GM12891 (cell line): ENCODE results near the gene GDF15.
A peak's percentile ranks its signal among the peaks of the same experiment; 100 is the strongest.
"Not testable (repeated sequence)": the region's sequence is repeated elsewhere in the genome, so short reads cannot be mapped to it uniquely, and the experiment has no call there.

Source experiments
- DNase-seq: peaks from one replicate; pipeline ENCODE4 v3.0.0; 2011; ENCODE audit warnings: low spot score; ENCODE audit not compliant: insufficient read length
- FAIRE-seq: peaks from 2 replicates; lab custom pipeline; 2011; peaks lifted over from hg19 to GRCh38; lab: Jason Lieb, UNC
- PAX5 ChIP-seq: IDR thresholded peaks from 2 replicates; pipeline ENCODE4 v1.6.1; 2011; ENCODE audit warnings: low read length, moderate library complexity, mild to moderate bottlenecking; ENCODE audit not compliant: insufficient read depth, severe bottlenecking
- POLR2A ChIP-seq: IDR thresholded peaks from 2 replicates; pipeline ENCODE4 v1.6.1; 2011; ENCODE audit warnings: low read depth, low read length, control low read depth
- POLR2AphosphoS5 ChIP-seq: IDR thresholded peaks from 2 replicates; pipeline ENCODE4 v1.6.1; 2011; ENCODE audit warnings: low read depth, low read length, control low read depth
- POU2F2 ChIP-seq: IDR thresholded peaks from 2 replicates; pipeline ENCODE4 v1.6.1; 2011; ENCODE audit warnings: low read depth, mild to moderate bottlenecking, control low read depth, low read length, moderate library complexity
- SPI1 ChIP-seq: IDR thresholded peaks from 2 replicates; pipeline ENCODE4 v1.6.1; 2011; ENCODE audit warnings: low read depth, low read length, control low read depth
- TAF1 ChIP-seq: IDR thresholded peaks from 2 replicates; pipeline ENCODE4 v1.6.1; 2011; ENCODE audit warnings: low read depth, low read length, control low read depth

Gene GDF15

DNA sequence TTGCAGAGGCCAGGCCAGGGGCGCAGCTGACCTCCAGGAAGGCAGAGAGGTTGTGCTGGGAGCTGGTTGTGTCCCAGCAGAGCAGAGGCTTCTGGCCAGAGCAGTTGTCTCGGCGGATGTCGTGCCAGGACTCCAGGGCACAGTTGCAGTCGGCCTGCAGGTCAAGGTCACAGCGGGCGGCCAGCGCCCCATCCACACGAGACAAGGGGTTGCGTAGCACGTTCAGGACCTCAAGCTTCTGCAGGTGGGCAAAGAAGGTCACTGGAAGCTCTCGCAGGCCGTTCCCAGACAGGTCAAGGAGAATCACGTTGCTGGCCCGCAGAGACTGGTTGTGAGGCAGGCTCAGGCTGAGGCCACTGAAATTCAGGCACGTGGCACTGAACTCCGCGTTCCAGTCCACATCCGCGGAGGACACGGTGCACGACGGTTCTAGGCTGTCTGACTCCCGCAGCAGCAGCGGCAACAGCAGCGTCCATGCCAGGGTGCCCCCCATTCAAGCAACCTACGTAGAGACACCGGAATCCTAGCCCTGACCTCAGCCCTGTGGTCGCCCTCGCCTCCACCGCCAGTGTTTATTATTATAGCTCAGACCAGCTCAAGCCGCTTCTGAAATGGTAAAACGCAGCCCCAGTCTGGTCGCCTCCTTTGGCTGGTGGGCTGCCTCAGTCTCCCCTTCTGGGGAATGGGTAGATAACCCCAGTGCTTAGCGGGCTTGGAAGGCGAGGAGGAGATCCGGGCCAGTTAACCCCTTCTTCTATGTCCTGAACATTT lies 10.7 kb downstream of the GDF15 start:
- no peak for DNase-seq
- FAIRE-seq, result peak; percentile 63
- TF ChIP-seq TAF1 (no peak), PAX5 (no peak), SPI1 (no peak), POU2F2 (no peak), POLR2AphosphoS5 (no peak), POLR2A (no peak)

GRCh38 chr19:18397242-18398202 lies 11.6 kb downstream of the GDF15 start, which contains the start of gene LRRC25:
LRRC25 (minus strand) TSS chr19:18397622; CDS start chr19:18396963, 659 bp downstream.
- DNase-seq, result no peak
- FAIRE-seq, result peak; percentile 90
- TF ChIP-seq POLR2A (no peak), SPI1 (peak; percentile 84), PAX5 (no peak), POU2F2 (peak; percentile 94), TAF1 (no peak), POLR2AphosphoS5 (0 out of 2 replicates have a peak, but pooled peaks have one; percentile 36)

GRCh38 chr19:18399008-18399407 lies 13.1 kb downstream of the GDF15 start:
- no peak for DNase-seq
- FAIRE-seq, result no peak
- TF ChIP-seq TAF1 (no peak), SPI1 (no peak), POLR2A (no peak), PAX5 (no peak), POLR2AphosphoS5 (no peak), POU2F2 (no peak)

- TF ChIP-seq POLR2A (peak; percentile 51; the same call in 1 of the 2 replicates), POU2F2 (peak; percentile 17; the same call in 1 of the 2 replicates), POLR2AphosphoS5 (no peak), SPI1 (peak; percentile 96), PAX5 (no peak), TAF1 (peak; percentile 42; the same call in 1 of the 2 replicates)
- FAIRE-seq, result peak; percentile 86
- DNase-seq, result no peak
Measured at GRCh38 chr19:18401580-18402112, 15.7 kb downstream of the GDF15 start.

DNA sequence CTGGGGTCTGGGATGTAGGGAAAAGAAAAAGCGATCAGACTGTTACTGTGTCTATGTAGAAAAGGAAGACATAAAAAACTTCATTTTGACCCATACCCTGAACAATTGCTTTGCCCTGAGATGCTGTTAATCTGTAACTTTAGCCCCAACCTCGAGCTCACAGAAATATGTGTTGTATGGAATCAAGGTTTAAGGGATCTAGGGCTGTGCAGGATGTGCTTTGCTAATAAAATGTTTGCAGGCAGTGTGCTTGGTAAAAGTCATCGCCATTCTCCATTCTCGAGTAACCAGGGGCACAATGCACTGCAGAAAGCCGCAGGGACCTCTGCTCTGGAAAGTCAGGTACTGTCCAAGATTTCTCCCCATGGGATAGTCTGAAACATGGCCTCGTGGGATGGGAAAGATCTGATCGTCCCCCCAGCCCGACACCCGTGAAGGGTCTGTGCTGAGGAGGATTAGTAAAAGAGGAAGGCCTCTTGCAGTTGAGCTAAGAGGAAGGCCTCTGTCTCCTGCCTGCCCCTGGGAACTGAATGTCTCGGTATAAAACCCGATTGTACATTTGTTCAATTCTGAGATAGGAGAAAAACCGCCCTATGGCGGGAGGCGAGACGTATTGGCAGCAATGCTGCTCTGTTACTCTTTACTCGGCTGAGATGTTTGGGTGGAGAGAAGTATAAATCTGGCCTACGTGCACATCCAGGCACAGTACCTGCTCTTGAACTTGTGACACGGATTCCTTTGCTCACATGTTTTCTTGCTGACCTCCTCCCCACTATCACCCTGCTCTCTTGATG lies 16.7 kb downstream of the GDF15 start:
- peak; percentile 38 for FAIRE-seq
- not testable (repeated sequence) for DNase-seq
- peak; percentile 34; the same call in 1 of the 2 replicates for TF ChIP-seq SPI1

DNA sequence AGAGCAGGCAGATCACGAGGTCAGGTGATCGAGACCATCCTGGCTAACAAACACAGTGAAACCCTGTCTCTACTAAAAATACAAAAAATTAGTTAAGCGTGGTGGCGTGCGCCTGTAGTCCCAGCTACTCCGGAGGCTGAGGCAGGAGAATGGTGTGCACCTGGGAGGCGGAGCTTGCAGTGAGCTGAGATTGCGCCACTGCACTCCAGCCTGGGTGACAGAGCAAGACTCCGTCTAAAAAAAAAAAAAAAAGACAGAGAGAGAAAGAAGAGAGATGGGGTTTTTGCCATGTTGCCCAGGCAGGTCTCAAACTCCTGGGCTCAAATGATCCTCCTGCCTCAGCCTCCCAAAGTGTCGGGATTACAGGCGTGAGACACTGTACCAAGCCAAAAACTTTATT lies 19.8 kb downstream of the GDF15 start:
- not testable (repeated sequence) for FAIRE-seq, DNase-seq

- DNase-seq (no peak), FAIRE-seq (no peak)
- no peak for TF ChIP-seq POLR2AphosphoS5
- no peak for TF ChIP-seq PAX5
- no peak for TF ChIP-seq TAF1
- TF ChIP-seq SPI1, result no peak
- no peak for TF ChIP-seq POLR2A
- no peak for TF ChIP-seq POU2F2
Measured at GRCh38 chr19:18406749-18407148, 20.8 kb downstream of the GDF15 start.

DNA sequence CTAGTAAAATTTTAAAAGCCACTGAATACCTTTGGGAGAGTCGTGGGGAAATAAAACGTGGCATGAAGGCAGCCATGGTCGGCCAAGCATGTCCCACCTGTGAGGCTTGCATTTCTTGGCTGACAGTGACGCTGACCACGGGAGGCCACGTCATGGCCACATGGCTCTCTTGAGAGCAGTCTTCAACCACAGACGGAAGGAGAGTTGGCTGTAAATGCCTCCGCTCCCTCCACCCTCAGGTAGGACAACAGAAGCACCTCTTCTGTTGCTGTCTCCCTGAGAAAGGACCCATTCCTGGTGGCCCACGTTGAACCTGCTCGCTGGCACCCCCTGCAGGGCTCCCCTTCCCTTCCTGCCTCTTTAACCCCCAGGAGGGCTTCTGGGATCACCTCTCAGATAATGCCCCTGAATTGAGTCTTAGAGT lies 22.1 kb downstream of the GDF15 start:
- TF ChIP-seq POLR2AphosphoS5 (0 out of 2 replicates have a peak, but pooled peaks have one; percentile 23), POU2F2 (no peak), PAX5 (peak; percentile 88)
- FAIRE-seq (peak; percentile 95), DNase-seq (no peak)
